Amniotic stem cell (primary cell): ENCODE data around the gene KITLG.
"Not testable (repeated sequence)": the region's sequence is repeated elsewhere in the genome, so short reads cannot be mapped to it uniquely, and the experiment has no call there.

Experiments
- DNase-seq: peaks from one replicate; lab custom pipeline; 2025; lab: John Stamatoyannopoulos, UW

The KITLG gene

DNA sequence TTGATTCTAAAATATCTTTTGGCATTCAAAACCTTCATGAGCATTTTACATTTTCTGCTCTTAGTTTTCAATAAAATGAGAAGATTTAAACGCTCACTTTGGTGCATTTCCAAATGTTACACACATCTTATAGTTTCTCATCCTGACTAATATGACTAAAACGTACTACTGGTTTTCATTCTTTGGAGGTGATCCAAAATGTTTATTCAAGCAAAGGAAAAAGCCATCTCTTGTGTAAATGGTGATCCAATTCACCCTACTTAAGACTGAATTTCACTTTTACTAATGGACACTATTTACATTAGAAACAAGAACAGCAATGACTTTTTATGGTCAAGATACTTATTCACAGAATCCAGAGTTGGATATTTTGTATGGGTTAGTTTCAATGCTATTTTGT is 86.6 kb downstream of the KITLG start:
- peak; percentile 18 for DNase-seq

GRCh38 chr12:88490425-88490824 is 89.8 kb downstream of the KITLG start:
- DNase-seq: no peak

DNA sequence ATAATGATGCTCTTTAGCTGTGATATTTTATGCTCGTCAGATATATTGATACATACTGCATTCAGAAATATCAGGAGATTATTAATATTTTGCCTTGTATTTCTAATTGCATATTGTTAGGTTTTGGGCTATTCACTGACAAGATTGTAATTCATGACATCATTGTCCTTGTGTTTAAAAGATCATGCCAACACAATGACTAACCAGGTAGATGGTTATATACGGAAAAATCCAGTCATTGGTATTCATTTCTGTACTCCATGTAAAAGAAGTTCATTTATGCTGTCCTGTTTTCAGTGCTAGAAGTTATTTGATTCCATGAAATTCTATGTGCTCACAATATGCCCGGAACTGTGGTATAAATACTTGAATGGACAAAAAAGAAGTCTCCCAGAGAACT is 107.5 kb downstream of the KITLG start:
- DNase-seq: no peak

DNA sequence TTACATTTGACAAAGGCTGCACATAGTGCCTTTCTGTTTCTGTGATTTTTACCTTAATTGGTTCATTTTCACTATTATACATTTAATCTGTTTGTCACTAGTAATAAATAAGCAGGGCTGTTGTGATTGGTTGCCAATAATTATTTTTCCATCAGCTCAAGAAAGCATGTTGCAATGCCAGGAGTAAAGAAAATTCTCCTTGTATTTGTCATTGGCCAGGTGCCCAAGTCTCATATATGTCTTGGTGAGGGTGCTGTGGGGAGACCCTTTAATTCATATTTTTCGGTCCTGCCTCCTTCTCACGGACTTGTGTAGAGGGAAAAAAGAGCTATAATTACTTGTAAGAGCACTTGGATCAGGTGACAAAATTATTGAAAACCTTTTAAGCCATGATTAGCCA is 108.0 kb downstream of the KITLG start:
- no peak for DNase-seq

GRCh38 chr12:88471331-88472045 is 108.8 kb downstream of the KITLG start:
- DNase-seq: no peak

GRCh38 chr12:88469154-88469553 is 111.1 kb downstream of the KITLG start:
- DNase-seq: no peak

DNA sequence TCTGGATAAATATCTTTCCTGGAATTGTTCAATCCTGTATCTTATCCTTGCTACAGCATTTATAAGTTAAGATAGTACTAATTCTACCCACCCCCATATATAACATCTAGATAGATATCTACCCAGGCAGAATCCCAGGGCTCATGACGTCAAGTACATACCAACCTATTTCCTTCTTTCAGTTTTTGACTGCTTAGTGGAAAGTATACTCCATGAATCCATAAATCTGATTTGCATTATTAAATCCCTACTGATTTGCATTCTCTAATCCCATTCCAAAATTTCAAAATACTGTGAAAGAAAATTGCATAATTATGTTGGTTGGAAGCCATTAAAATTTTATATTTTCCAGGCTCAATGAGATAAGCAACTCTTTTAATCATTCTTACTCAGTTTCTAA is 111.7 kb downstream of the KITLG start:
- no peak for DNase-seq

- not testable (repeated sequence) for DNase-seq
Observed at GRCh38 chr12:88466708-88467107, 113.6 kb downstream of the KITLG start.

DNA sequence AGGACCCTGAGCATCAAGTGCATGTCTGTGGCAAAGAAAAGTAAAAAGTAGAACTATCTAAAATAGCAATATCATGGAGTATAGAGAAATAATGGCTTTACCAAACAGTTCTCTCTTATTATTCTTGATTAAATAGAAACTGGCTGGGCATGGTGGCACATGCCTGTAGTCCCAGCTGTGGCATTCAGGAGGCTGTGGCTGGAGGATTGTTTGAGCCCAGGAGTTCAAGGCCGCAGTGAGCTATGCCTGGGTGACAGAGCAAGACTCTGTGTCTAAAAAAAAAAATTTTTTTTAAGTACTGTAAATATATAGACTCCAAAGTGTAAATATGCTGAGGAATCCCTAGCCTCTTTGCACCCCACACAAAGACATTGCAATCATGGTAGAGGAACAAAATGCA is 121.9 kb downstream of the KITLG start:
- DNase-seq: no peak

DNA sequence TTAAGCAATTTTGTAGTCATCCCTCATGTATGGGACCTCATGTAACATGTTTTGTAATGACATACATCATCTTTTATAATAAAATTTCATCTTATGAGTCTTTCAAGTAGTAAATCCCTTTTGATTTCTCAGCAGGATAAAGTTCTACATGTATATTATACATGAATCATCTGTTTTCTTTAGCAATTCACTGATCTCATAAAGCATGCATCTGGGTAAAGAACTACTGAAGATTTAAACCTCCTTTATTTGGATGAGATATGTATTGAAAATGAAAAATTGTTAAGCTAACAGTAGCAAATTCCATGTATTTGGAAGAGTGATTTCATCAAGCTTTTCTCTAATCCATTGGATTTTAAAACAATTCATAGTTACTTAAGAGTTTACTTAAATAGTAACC is 126.9 kb downstream of the KITLG start:
- no peak for DNase-seq

DNA sequence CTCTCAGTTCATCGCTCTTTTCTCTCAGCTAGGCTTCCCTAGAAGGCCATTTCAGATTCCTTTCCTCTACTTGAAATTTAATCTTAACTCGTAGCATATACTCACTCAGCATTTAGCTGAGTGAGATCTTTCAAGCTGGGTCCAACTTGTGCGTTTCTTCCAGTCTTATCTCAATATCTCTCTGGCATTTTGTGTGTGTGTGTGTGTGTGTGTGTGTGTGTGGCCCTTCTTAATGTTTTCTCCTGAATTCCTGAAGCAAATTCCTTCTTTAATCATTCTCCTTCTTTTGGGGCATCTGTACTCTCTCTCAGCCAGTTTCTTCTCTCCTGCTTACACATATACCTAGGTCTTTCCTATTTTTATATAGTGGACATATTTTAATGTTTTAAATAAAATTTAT is 129.1 kb downstream of the KITLG start:
- DNase-seq: no peak

DNA sequence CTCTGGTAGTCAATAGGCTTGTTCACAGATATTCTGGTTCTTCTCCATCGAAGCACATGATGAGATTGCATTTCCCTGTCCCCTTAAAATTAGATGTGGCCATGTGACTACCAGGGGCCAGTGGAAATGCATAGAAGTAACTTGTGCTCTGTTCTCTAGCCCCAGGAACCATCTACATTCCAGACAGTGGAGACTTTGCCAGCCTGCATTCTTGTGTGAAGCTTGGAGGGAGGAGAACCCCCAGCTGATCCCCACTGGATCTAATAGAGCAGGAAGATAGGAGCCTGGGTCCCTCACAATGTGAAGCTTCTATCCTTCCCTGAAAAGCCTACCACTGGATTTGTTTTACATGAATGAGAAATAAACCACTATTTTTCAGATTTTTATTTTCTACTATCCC is 130.1 kb downstream of the KITLG start:
- no peak for DNase-seq

GRCh38 chr12:88448337-88448915 is 131.8 kb downstream of the KITLG start:
- DNase-seq: no peak

DNA sequence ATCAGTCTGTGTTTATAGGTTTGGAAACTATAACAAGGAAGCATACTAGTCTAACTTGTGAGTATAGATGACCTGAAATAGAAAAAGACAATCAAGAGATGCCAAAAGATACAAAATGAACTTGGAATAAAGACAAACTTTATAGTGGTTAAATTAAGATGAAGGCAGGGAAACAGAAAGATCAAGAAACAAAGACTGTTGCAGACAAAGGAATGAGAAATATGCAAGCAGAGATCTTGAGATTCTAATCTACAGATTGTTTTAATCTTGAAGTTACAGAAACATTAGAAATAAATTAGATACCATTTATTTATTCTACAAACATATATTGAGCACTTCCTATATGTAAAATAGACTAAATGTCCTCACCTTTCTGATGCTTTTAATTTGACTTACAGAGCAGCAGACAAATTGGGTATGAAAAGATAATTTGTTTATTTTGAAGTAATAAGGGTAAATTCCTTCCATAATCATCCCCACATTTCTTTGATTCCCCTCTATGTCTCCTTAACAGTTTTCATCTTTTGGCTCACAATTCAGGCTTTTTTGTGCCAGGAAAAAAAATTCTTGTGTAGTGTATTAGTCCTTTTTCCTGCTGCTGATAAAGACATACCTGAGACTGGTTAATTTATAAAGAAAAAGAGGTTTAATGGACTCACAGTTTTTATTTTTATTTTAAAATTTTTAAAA is 134.4 kb downstream of the KITLG start:
- no peak for DNase-seq

DNA sequence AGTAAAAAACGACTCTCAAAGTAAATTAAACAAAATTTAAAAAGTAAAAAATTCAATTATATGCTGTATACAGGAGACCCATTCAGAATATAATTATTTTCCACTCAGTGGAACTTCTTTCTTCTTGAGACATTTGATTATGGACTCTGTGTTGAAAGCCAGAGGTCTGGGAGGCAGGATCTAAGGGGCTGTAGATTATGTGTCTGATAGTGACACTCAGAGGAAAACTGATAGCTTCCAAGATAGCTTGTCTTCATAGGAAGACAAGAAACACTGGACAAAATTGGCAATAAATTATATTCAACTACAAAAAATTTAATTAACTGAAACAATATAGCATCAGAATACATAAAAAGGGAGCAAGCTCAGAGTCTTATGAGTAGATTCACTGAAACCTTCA is 135.8 kb downstream of the KITLG start:
- DNase-seq: no peak
